A673 (cell line): ENCODE data around the gene ZFPL1.

ENCODE experiments used
- EZH2 ChIP-seq: fragments of 200-600 bp; sonication (generic); IDR thresholded peaks from 2 replicates; pipeline ENCODE4 v1.6.1; 2017; ENCODE audit warnings: borderline replicate concordance, low read depth, mild to moderate bottlenecking, mixed read lengths, antibody characterized with exemption, low read length; ENCODE audit not compliant: poor library complexity, severe bottlenecking
- TF ChIP-seq, protein P1 (sequence below): fragments of 300-800, 200-600 bp; sonication (generic); conservative IDR thresholded peaks from 2 replicates; pipeline ENCODE4 v1.5.1; 2017; ENCODE audit warnings: low read depth, mild to moderate bottlenecking, antibody characterized with exemption, low read length, moderate library complexity, mixed read lengths

DNA sequence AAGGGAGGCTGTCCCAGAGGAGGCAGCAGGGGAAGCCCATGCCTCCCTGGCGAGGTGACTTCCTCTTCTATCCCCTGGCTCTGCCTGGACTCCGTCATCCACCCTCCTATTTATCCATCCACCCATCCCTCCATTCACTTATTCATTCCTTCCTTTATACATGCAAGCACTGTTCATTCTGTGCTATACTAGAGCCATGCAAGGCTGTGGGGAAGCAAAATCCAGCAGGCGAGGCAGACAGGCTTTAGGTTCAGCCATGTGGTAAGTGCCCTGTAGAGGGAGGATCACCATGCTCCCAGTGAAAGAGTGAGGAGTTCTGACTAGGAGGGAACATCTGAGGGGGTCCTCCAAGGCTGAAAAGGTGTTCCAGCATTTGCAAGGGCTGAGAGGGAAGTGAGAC, 24.5 kb upstream of the ZFPL1 start:
- TF ChIP-seq, protein P1, sequence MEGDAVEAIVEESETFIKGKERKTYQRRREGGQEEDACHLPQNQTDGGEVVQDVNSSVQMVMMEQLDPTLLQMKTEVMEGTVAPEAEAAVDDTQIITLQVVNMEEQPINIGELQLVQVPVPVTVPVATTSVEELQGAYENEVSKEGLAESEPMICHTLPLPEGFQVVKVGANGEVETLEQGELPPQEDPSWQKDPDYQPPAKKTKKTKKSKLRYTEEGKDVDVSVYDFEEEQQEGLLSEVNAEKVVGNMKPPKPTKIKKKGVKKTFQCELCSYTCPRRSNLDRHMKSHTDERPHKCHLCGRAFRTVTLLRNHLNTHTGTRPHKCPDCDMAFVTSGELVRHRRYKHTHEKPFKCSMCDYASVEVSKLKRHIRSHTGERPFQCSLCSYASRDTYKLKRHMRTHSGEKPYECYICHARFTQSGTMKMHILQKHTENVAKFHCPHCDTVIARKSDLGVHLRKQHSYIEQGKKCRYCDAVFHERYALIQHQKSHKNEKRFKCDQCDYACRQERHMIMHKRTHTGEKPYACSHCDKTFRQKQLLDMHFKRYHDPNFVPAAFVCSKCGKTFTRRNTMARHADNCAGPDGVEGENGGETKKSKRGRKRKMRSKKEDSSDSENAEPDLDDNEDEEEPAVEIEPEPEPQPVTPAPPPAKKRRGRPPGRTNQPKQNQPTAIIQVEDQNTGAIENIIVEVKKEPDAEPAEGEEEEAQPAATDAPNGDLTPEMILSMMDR = no peak
- TF ChIP-seq EZH2 = no peak
